ENCODE results near the gene CDC42. TPM values are rescaled to one million over a fixed set of nuclear protein-coding genes. Genes with fewer than 3 reads are reported as not detected.

CDC42 gene
- total and polyA plus RNA-seq, 7 donors: 71.6 to 135 (median 119) TPM

DNA sequence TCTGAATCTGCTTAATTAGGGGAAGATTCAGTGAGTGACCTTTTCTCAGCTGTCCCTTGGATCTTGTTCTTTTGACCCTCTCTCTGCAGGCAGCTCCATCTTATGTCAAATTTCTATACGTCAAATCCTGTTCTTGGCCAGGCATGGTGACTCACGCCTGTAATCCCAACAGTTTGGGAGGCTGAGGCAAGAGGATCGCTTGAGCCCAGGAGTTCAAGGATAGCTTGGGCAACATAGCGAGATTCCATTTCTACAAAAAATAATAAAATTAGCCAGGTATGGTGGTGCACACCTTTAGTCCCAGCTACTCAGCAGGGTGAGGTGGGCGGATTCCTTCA lies 12.3 kb upstream of the CDC42 start:
- Histone ChIP-seq H3K27ac (no peak overlapping the region), H3K36me3 (ENCODE audit: insufficient read depth in 1 of 2, low read depth in 1 of 2) (no peaks in the 10 kb centered on the region), H3K4me3 (no peak overlapping the region), H3K27me3 (ENCODE audit: insufficient read depth in 3 of 3, low read length in 2 of 3) (no peaks in the 10 kb centered on the region), H3K4me1 (peaks cover 20% of the 10 kb centered on the region), H3K9me3 (no peaks in the 10 kb centered on the region)
- TF ChIP-seq, protein P1, sequence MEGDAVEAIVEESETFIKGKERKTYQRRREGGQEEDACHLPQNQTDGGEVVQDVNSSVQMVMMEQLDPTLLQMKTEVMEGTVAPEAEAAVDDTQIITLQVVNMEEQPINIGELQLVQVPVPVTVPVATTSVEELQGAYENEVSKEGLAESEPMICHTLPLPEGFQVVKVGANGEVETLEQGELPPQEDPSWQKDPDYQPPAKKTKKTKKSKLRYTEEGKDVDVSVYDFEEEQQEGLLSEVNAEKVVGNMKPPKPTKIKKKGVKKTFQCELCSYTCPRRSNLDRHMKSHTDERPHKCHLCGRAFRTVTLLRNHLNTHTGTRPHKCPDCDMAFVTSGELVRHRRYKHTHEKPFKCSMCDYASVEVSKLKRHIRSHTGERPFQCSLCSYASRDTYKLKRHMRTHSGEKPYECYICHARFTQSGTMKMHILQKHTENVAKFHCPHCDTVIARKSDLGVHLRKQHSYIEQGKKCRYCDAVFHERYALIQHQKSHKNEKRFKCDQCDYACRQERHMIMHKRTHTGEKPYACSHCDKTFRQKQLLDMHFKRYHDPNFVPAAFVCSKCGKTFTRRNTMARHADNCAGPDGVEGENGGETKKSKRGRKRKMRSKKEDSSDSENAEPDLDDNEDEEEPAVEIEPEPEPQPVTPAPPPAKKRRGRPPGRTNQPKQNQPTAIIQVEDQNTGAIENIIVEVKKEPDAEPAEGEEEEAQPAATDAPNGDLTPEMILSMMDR (IDR thresholded peaks at IDR 0.05): no peak
- 94 to 97% (median 97%) methylated on average over 5 of the region's 5 CpGs for WGBS, 3 donors
- no peak for DNase-seq
- no peak for ATAC-seq
- intact Hi-C loops (cut with DNase I): no loop called here

DNA sequence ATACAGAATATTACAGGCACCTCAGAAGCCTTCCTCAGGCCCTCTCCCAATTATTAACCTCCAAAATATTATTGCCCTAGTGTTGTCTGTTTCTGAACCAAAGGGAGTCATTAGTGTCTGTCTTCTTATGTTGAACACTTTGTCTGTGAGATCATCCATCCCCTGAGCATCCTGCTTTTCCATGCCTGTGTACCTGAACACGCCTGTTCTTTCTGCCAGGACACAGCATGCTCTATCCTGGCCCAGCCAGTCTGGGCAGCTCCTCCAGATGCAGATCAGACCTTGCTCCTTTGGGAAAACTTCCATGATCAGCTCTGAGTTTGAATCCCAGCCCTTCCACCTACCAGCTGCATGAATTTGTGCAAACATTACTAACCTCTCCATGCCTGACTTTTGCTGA lies 11.0 kb upstream of the CDC42 start:
- Histone ChIP-seq H3K27ac (no peak overlapping the region), H3K27me3 (ENCODE audit: insufficient read depth in 3 of 3, low read length in 2 of 3) (no peaks in the 10 kb centered on the region), H3K4me3 (no peak overlapping the region), H3K9me3 (no peaks in the 10 kb centered on the region), H3K4me1 (peaks cover 20% of the 10 kb centered on the region), H3K36me3 (ENCODE audit: insufficient read depth in 1 of 2, low read depth in 1 of 2) (no peaks in the 10 kb centered on the region)
- intact Hi-C loops (cut with DNase I): no loop called here
- no peak for DNase-seq
- TF ChIP-seq, protein P1 (IDR thresholded peaks at IDR 0.05): no peak
- 94 to 97% (median 97%) methylated on average over 1 of the region's 1 CpG for whole genome bisulfite sequencing, 3 donors
- ATAC-seq: no peak

DNA sequence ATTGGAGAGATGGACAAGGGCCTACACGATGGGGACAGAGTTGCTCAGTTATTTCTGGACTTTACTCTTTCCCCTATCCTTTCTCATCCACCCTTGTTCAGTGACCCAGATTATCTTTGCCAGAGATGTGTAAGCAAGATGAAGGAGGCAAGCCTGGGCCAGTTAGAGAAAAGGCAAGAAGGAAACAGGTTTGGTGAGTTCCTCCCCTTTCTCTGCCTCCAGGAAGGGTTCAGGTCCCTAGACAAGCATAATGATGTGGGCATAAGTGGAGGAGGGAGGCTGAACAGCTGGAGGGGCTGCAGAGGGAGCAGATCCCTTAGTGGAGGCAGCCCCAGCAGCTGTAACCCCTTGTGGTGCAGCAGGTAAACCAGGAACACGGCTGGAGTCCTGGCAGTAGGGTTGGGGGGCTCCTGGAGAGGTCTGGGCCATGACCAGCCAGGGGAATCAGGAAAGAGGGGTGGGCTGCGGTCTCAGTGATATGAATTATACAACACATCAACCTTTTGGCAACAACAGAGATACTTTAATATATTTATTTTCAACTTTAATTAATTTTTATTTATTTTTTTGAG lies 9.2 kb upstream of the CDC42 start:
- TF ChIP-seq, protein P1 (IDR thresholded peaks at IDR 0.05): no peak
- H3K4me3 ChIP-seq: no peak overlapping the region
- H3K36me3 ChIP-seq (ENCODE audit: insufficient read depth in 1 of 2, low read depth in 1 of 2): no peaks in the 10 kb centered on the region
- peaks cover 7% of the 10 kb centered on the region for H3K4me1 ChIP-seq
- H3K27ac ChIP-seq: no peak overlapping the region
- no peaks in the 10 kb centered on the region for H3K9me3 ChIP-seq
- no peaks in the 10 kb centered on the region for H3K27me3 ChIP-seq (ENCODE audit: insufficient read depth in 3 of 3, low read length in 2 of 3)
- WGBS, 3 donors: 55 to 85% (median 84%) methylated on average over 3 of the region's 3 CpGs
- DNase-seq (no peak), ATAC-seq (no peak)
- intact Hi-C loops (cut with DNase I): no loop called here

DNA sequence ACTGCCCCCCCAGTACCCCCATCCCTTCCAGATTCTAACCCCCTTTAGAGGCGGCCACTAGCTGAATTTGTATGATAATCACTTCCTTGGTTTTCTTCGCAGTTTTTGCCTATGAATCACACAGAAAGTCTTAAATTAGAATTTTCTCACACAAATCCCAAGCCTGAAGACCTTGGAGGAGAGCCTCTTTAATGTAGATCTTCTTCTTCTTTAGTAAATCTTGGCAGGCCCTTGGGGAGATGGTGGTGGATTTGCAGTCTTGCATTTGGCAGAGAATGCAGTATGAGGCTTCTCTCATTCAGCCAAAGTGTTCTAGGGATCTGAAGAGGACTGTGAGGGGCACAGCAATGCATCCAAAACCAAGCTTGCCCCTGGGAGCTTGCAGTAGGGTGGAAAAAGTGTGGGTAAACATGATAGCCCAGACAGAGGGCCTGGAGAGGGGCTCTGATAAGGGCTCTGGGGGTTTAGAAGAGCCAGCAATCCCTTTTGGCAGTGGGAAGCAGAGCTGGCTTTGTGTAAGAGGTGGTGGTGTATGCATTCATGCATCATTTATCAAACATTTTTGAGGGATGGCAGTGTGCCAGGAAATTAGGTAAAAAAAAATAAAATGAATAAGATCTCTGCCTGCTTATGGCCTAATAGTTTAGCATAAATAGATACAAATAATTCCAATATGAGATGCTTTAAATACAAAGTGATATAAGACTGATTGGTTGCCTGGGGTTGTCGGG lies 7.7 kb upstream of the CDC42 start:
- TF ChIP-seq, protein P1 (IDR thresholded peaks at IDR 0.05): no peak
- Histone ChIP-seq H3K4me3 (no peak overlapping the region), H3K27me3 (ENCODE audit: insufficient read depth in 3 of 3, low read length in 2 of 3) (no peaks in the 10 kb centered on the region), H3K36me3 (ENCODE audit: insufficient read depth in 1 of 2, low read depth in 1 of 2) (no peaks in the 10 kb centered on the region), H3K4me1 (peaks cover 2% of the 10 kb centered on the region), H3K9me3 (no peaks in the 10 kb centered on the region), H3K27ac (no peak overlapping the region)
- ATAC-seq (no peak), DNase-seq (no peak)
- 77 to 82% (median 81%) methylated on average over 3 of the region's 3 CpGs for WGBS, 3 donors
- intact Hi-C loops (cut with DNase I): no loop called here
